ENCODE data around the gene CEBPE.
"Not testable (repeated sequence)": the region's sequence is repeated elsewhere in the genome, so short reads cannot be mapped to it uniquely, and the experiment has no call there.

The CEBPE gene

GRCh38 chr14:23123419-23123818 lies 4.4 kb upstream of the CEBPE start:
- DNase-seq (ENCODE audit: low read depth in 1 of 2, low spot score in 1 of 2) = no peak

GRCh38 chr14:23122086-23122485 lies 3.0 kb upstream of the CEBPE start:
- DNase-seq (ENCODE audit: low read depth in 1 of 2, low spot score in 1 of 2) = no peak

- no peak for DNase-seq (ENCODE audit: low read depth in 1 of 2, low spot score in 1 of 2)
Measured at GRCh38 chr14:23121361-23121771, 2.3 kb upstream of the CEBPE start.

GRCh38 chr14:23120541-23121251 lies 1.6 kb upstream of the CEBPE start:
- peak; percentile 55 to 59 for DNase-seq (ENCODE audit: low read depth in 1 of 2, low spot score in 1 of 2)

- no peak for DNase-seq (ENCODE audit: low read depth in 1 of 2, low spot score in 1 of 2)
Measured at GRCh38 chr14:23119363-23120327, 590 bp upstream of the CEBPE start.

GRCh38 chr14:23117371-23118020 lies 1.6 kb downstream of the CEBPE start:
- no peak for DNase-seq (ENCODE audit: low read depth in 1 of 2, low spot score in 1 of 2)

GRCh38 chr14:23115918-23116317 lies 3.1 kb downstream of the CEBPE start:
- DNase-seq (ENCODE audit: low read depth in 1 of 2, low spot score in 1 of 2) = no peak

GRCh38 chr14:23115039-23115731 lies 3.9 kb downstream of the CEBPE start:
- no peak for DNase-seq (ENCODE audit: low read depth in 1 of 2, low spot score in 1 of 2)

- no peak for DNase-seq (ENCODE audit: low read depth in 1 of 2, low spot score in 1 of 2)
Measured at GRCh38 chr14:23114669-23115038, 4.4 kb downstream of the CEBPE start.

GRCh38 chr14:23114120-23114458 lies 5.0 kb downstream of the CEBPE start:
- no peak for DNase-seq (ENCODE audit: low read depth in 1 of 2, low spot score in 1 of 2)

GRCh38 chr14:23113431-23114119 lies 5.5 kb downstream of the CEBPE start:
- no peak for DNase-seq (ENCODE audit: low read depth in 1 of 2, low spot score in 1 of 2)

GRCh38 chr14:23112359-23113178 lies 6.5 kb downstream of the CEBPE start:
- no peak for DNase-seq (ENCODE audit: low read depth in 1 of 2, low spot score in 1 of 2)

GRCh38 chr14:23110579-23111365 lies 8.3 kb downstream of the CEBPE start:
- no peak for DNase-seq (ENCODE audit: low read depth in 1 of 2, low spot score in 1 of 2)

GRCh38 chr14:23109769-23110168 lies 9.3 kb downstream of the CEBPE start:
- no peak for DNase-seq (ENCODE audit: low read depth in 1 of 2, low spot score in 1 of 2)

GRCh38 chr14:23108169-23108568 lies 10.9 kb downstream of the CEBPE start:
- not testable (repeated sequence) for DNase-seq (ENCODE audit: low read depth in 1 of 2, low spot score in 1 of 2)

- not testable (repeated sequence) for DNase-seq (ENCODE audit: low read depth in 1 of 2, low spot score in 1 of 2)
Measured at GRCh38 chr14:23107620-23108019, 11.4 kb downstream of the CEBPE start.

- no peak for DNase-seq (ENCODE audit: low read depth in 1 of 2, low spot score in 1 of 2)
Measured at GRCh38 chr14:23106747-23107045, 12.4 kb downstream of the CEBPE start.

- DNase-seq (ENCODE audit: low read depth in 1 of 2, low spot score in 1 of 2) = no peak
Measured at GRCh38 chr14:23105348-23105824, 13.7 kb downstream of the CEBPE start.
